ENCODE results near the gene CRYBG1. TPM values are rescaled to one million over a fixed set of nuclear protein-coding genes. Genes with fewer than 3 reads are reported as not detected.
"Not testable (repeated sequence)": the region's sequence is repeated elsewhere in the genome, so short reads cannot be mapped to it uniquely, and the experiment has no call there.

The CRYBG1 gene
- polyA plus RNA-seq, 4 donors = 21.9 to 39.9 (median 25.2) TPM

GRCh38 chr6:106490436-106490835 is 129.9 kb downstream of the CRYBG1 start:
- no peak for DNase-seq (ENCODE audit: low read depth in 4 of 4, low spot score in 3 of 4)

- no peak for DNase-seq (ENCODE audit: low read depth in 4 of 4, low spot score in 3 of 4)
These were observed 130.5 kb downstream of the CRYBG1 start for GRCh38 chr6:106490974-106491373.

- DNase-seq (ENCODE audit: low read depth in 4 of 4, low spot score in 3 of 4) = no peak
These were observed 134.5 kb downstream of the CRYBG1 start for GRCh38 chr6:106495014-106495413.

GRCh38 chr6:106496823-106497222 is 136.3 kb downstream of the CRYBG1 start:
- DNase-seq (ENCODE audit: low read depth in 4 of 4, low spot score in 3 of 4) = no peak

GRCh38 chr6:106501960-106502371 is 141.4 kb downstream of the CRYBG1 start:
- DNase-seq (ENCODE audit: low read depth in 4 of 4, low spot score in 3 of 4) = no peak

GRCh38 chr6:106502559-106502958 is 142.0 kb downstream of the CRYBG1 start:
- no peak for DNase-seq (ENCODE audit: low read depth in 4 of 4, low spot score in 3 of 4)

- no peak for DNase-seq (ENCODE audit: low read depth in 4 of 4, low spot score in 3 of 4)
These were observed 147.8 kb downstream of the CRYBG1 start for GRCh38 chr6:106508277-106508676.

GRCh38 chr6:106508834-106509233 is 148.3 kb downstream of the CRYBG1 start:
- no peak for DNase-seq (ENCODE audit: low read depth in 4 of 4, low spot score in 3 of 4)

- no peak for DNase-seq (ENCODE audit: low read depth in 4 of 4, low spot score in 3 of 4)
These were observed 149.0 kb downstream of the CRYBG1 start for GRCh38 chr6:106509420-106510089.

GRCh38 chr6:106510090-106510970 is 149.8 kb downstream of the CRYBG1 start:
- no peak for DNase-seq (ENCODE audit: low read depth in 4 of 4, low spot score in 3 of 4)

- no peak for DNase-seq (ENCODE audit: low read depth in 4 of 4, low spot score in 3 of 4)
These were observed 151.0 kb downstream of the CRYBG1 start for GRCh38 chr6:106511288-106512047.

- DNase-seq (ENCODE audit: low read depth in 4 of 4, low spot score in 3 of 4) = no peak
These were observed 151.8 kb downstream of the CRYBG1 start for GRCh38 chr6:106512048-106512967.

GRCh38 chr6:106512968-106513574 is 152.6 kb downstream of the CRYBG1 start:
- no peak for DNase-seq (ENCODE audit: low read depth in 4 of 4, low spot score in 3 of 4)

- DNase-seq (ENCODE audit: low read depth in 4 of 4, low spot score in 3 of 4) = no peak
These were observed 153.5 kb downstream of the CRYBG1 start for GRCh38 chr6:106513808-106514582.

GRCh38 chr6:106514583-106514885 is 154.0 kb downstream of the CRYBG1 start:
- DNase-seq (ENCODE audit: low read depth in 4 of 4, low spot score in 3 of 4) = no peak

GRCh38 chr6:106515582-106515981 is 155.1 kb downstream of the CRYBG1 start:
- DNase-seq (ENCODE audit: low read depth in 4 of 4, low spot score in 3 of 4) = not testable (repeated sequence)

GRCh38 chr6:106516616-106517015 is 156.1 kb downstream of the CRYBG1 start:
- no peak for DNase-seq (ENCODE audit: low read depth in 4 of 4, low spot score in 3 of 4)

- DNase-seq (ENCODE audit: low read depth in 4 of 4, low spot score in 3 of 4) = no peak
These were observed 157.2 kb downstream of the CRYBG1 start for GRCh38 chr6:106517706-106518105.

GRCh38 chr6:106518748-106519147 is 158.2 kb downstream of the CRYBG1 start:
- no peak for DNase-seq (ENCODE audit: low read depth in 4 of 4, low spot score in 3 of 4)

Data from right renal pelvis (tissue), 4 donors.